H1 (cell line): ENCODE data around the gene MEIS2. TPM values are rescaled to one million over a fixed set of nuclear protein-coding genes. Genes with fewer than 3 reads are reported as not detected.
A peak's percentile ranks its signal among the peaks of the same experiment; 100 is the strongest.

ENCODE experiments used
- BRCA1 ChIP-seq: IDR thresholded peaks from 2 replicates; pipeline ENCODE4 v1.6.1; 2012; ENCODE audit warnings: low read depth, low read length, improper control_type of control experiment
- CBX8 ChIP-seq: fragments of 300-800, 300-1000 bp; sonication (generic); IDR thresholded peaks from 2 replicates; pipeline ENCODE4 v1.7.1; 2016; ENCODE audit warnings: low read depth, low read length, borderline replicate concordance
- CHD1 ChIP-seq: IDR thresholded peaks from 2 replicates; pipeline ENCODE4 v1.6.1; 2012; ENCODE audit warnings: low read depth, low read length, improper control_type of control experiment
- EP300 ChIP-seq, 2 experiments: IDR thresholded peaks; 1 replicate in 1 of 2; 2 replicates in 1 of 2; pipeline ENCODE4 v1.6.1; 2011 to 2012; ENCODE audit warnings: low read depth in 2 of 2, low read length in 2 of 2, mild to moderate bottlenecking in 2 of 2, borderline replicate concordance in 1 of 2, inconsistent platforms in 1 of 2, moderate library complexity in 1 of 2
- GABPA ChIP-seq: IDR thresholded peaks from 2 replicates; pipeline ENCODE4 v1.6.1; 2011; ENCODE audit warnings: mild to moderate bottlenecking, low read length, moderate library complexity, borderline replicate concordance; ENCODE audit not compliant: insufficient read depth
- KDM4A ChIP-seq: IDR thresholded peaks from one replicate; pipeline ENCODE4 v1.7.1; 2012; ENCODE audit warnings: low read depth, mild to moderate bottlenecking, moderate library complexity, low read length, inconsistent platforms; ENCODE audit not compliant: severe bottlenecking
- KDM5A ChIP-seq: fragments of 200-600 bp; IDR thresholded peaks from 2 replicates; pipeline ENCODE4 v1.7.1; 2012; ENCODE audit warnings: mild to moderate bottlenecking, low read length, inconsistent platforms, mixed read lengths
- RNF2 ChIP-seq: fragments of 200-900, 300-1000 bp; sonication (generic); IDR thresholded peaks from 2 replicates; pipeline ENCODE4 v1.7.1; 2016; ENCODE audit warnings: borderline replicate concordance, low read depth, mild to moderate bottlenecking, antibody characterized with exemption, low read length; ENCODE audit not compliant: poor library complexity, severe bottlenecking; ENCODE audit errors: missing control alignments
- SIN3A ChIP-seq, 2 experiments: IDR thresholded peaks in 1 of 2; conservative IDR thresholded peaks in 1 of 2; 2 replicates each; pipeline ENCODE4 v1.6.1; 2011 to 2012; ENCODE audit warnings: low read length in 2 of 2, improper control_type of control experiment in 1 of 2, low read depth in 1 of 2, mild to moderate bottlenecking in 1 of 2
- SP1 ChIP-seq: IDR thresholded peaks from 2 replicates; pipeline ENCODE4 v1.6.1; 2011; ENCODE audit warnings: low read depth, low read length
- TAF7 ChIP-seq: optimal IDR thresholded peaks from 2 replicates; pipeline ENCODE3; 2011; ENCODE audit warnings: low read depth, mild to moderate bottlenecking, inconsistent platforms, low read length, moderate library complexity, borderline replicate concordance
- TEAD4 ChIP-seq: IDR thresholded peaks from 2 replicates; pipeline ENCODE4 v1.6.1; 2012; ENCODE audit warnings: low read depth, low read length, inconsistent platforms, mixed read lengths
- YY1 ChIP-seq: IDR thresholded peaks from 2 replicates; pipeline ENCODE4 v1.6.1; 2011; ENCODE audit warnings: low read depth, mild to moderate bottlenecking, low read length
- polyA plus RNA-seq, 7 experiments: library from polyadenylated mRNA; depleted of rRNA in 3 of 7; stranded (reverse) in 5 of 7; unstranded in 2 of 7; fragments of >200 nt in 5 of 7; fragments of 200-250 nt in 2 of 7; gene quantifications; 1 replicate in 5 of 7; 2 replicates in 1 of 7; 4 replicates in 1 of 7; pipeline versions ENCODE4 v1.2.1 to v1.2.3, GENCODE V29; 2011 to 2013; ENCODE audit warnings: missing spikeins in 2 of 7, mixed read lengths in 2 of 7
- total RNA-seq: library from RNA; stranded (reverse); fragmentation: NEBNext Ultra II Directional; extraction: Animal tissue kit (Norgen Biotek cat#: 25700); gene quantifications from 2 replicates; pipeline ENCODE4 v1.2.1, GENCODE V29; 2021
- TF ChIP-seq, protein P1 (sequence below): IDR thresholded peaks from 2 replicates; pipeline ENCODE4 v1.6.1; 2012; ENCODE audit warnings: inconsistent platforms

MEIS2 gene
- total and polyA plus RNA-seq, 2 of the 8 experiments (the other 6 are each of a cell fraction or from before 2014, with no cell fraction given) = 0.22 to 1.2 TPM

DNA sequence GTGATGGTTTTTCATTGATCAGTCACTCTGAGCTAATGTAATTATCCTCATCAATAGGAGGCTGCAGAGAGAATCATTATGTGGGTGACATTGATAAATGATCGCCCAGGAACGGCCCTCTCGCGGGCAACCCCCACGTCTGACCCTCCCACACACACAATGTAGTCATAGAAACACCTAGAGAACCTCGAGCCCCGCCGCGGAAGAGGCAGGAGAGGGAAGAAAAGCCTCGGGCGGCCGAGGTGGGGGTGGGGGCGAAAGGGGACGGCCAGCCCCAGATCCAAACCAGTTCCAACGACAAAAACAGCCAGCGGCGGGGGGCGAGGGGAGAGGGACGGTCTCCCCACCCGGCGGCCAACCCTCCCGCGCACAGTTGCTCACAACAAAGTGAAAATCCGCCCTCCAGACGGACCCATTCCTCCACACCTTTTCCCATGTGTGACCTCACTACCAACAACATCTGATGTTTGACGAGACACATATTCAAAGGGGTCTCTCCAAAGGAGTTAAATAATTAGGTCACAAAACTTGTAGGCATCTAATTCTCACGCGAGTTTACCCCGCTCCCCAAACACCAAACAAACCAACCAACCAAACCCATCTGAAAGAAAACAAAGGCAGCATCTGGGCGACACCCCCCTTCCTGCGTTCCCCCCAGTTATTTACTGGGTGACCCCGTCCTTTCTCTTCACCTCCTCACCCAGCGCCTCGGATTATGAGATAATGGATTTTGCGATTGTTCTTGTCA is 213.0 kb downstream of the MEIS2 start (continued):
- no peak for TF ChIP-seq SP1
- no peak for TF ChIP-seq EP300 (IDR thresholded peaks at IDR 0.05; ENCODE audit: borderline replicate concordance in 1 of 2, low read depth in 2 of 2, low read length in 2 of 2)
- peak; percentile 81 for TF ChIP-seq RNF2
- TF ChIP-seq KDM5A = no peak
- no peak for TF ChIP-seq GABPA
- TF ChIP-seq CBX8 = peak; percentile 37; the same call in 1 of the 2 replicates
- no peak for TF ChIP-seq TAF7
- TF ChIP-seq SIN3A (conservative IDR thresholded peaks at IDR 0.05 in 1 of 2, IDR thresholded peaks at IDR 0.05 in 1 of 2; ENCODE audit: low read depth in 1 of 2, low read length in 2 of 2) = no peak
- peak; percentile 8 for TF ChIP-seq KDM4A
- TF ChIP-seq TEAD4 = no peak
- TF ChIP-seq, protein P1, sequence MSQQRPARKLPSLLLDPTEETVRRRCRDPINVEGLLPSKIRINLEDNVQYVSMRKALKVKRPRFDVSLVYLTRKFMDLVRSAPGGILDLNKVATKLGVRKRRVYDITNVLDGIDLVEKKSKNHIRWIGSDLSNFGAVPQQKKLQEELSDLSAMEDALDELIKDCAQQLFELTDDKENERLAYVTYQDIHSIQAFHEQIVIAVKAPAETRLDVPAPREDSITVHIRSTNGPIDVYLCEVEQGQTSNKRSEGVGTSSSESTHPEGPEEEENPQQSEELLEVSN = no peak
- TF ChIP-seq BRCA1 = no peak
- TF ChIP-seq CHD1 = no peak
- TF ChIP-seq YY1 = no peak
